ENCODE measurements around the gene DOK6. TPM values are rescaled to one million over a fixed set of nuclear protein-coding genes. Genes with fewer than 3 reads are reported as not detected.

Gene DOK6
- total and polyA plus RNA-seq, 9 of the 15 experiments (the other 6 are each of a cell fraction or from before 2014, with no cell fraction given), result not detected

DNA sequence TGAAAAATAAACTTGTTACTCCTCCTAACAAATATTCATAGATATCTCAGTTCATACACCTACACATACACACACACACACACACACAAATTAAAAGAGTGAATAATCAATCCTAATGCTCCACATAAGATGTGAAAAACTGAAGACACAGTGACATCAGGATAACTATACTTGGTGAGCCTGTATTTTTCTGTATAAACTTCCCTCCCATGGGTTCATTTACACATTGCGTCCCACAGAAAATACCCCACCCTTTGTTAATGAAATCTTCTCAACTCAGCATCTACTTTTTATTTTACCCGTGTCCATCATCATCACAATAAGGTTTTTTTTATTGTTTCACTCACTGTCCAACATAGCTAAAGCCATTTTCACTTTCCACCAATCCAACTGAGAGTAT, 486.6 kb downstream of the DOK6 start:
- Histone ChIP-seq H3K27ac (ENCODE audit: extremely low read depth, low read depth, low read length) (no peak overlapping the region), H3K79me2 (ENCODE audit: control insufficient read depth, insufficient read depth, low read length) (no peaks in the 10 kb centered on the region), H3K4me3 (no peak overlapping the region), H3K9me3 (replicated peaks; ENCODE audit: control insufficient read depth, insufficient read depth, low read depth, low read length) (no peaks in the 10 kb centered on the region), H3K27me3 (ENCODE audit: control insufficient read depth in 2 of 2, insufficient read depth in 2 of 2, low read length in 2 of 2) (no peaks in the 10 kb centered on the region), H3K36me3 (ENCODE audit: control insufficient read depth, insufficient read depth, low read length) (no peaks in the 10 kb centered on the region), H3K4me2 (ENCODE audit: insufficient read depth, low read length) (no peak overlapping the region), H3K4me1 (replicated peaks in 1 of 2; ENCODE audit: control insufficient read depth in 2 of 2, insufficient read depth in 2 of 2, low read length in 2 of 2) (no peaks in the 10 kb centered on the region), H4K20me1 (replicated peaks; ENCODE audit: control insufficient read depth, insufficient read depth, low read length) (no peaks in the 10 kb centered on the region), H3K9me1 (ENCODE audit: control insufficient read depth, insufficient read depth, low read length) (no peaks in the 10 kb centered on the region), H2AFZ (ENCODE audit: low read depth, low read length) (no peak overlapping the region), H3K9ac (ENCODE audit: insufficient read depth in 1 of 2, low read depth in 2 of 2, low read length in 2 of 2) (no peak overlapping the region)
- intact Hi-C loops (cut with micrococcal nuclease) (no loop called here), in situ Hi-C loops (cut with MboI) (no loop called here)
- ChIA-PET POLR2A (no interaction called here), CTCF (ENCODE audit: low intra/inter-chr PET ratio) (no interaction called here)
- DNase-seq (ENCODE audit: extremely low read depth in 1 of 4, low spot score in 3 of 4), result no peak
- WGBS (ENCODE audit: insufficient coverage, low coverage, missing lambda C conversion rate), result 5% methylated on average over 2 of the region's 2 CpGs
- no peak for ATAC-seq
- TF ChIP-seq ZNF24 (IDR thresholded peaks at IDR 0.05) (no peak), KLF16 (IDR thresholded peaks at IDR 0.05) (no peak), PHF20 (IDR thresholded peaks at IDR 0.05; ENCODE audit: partially characterized antibody) (no peak)
- TF ChIP-seq, protein P1, sequence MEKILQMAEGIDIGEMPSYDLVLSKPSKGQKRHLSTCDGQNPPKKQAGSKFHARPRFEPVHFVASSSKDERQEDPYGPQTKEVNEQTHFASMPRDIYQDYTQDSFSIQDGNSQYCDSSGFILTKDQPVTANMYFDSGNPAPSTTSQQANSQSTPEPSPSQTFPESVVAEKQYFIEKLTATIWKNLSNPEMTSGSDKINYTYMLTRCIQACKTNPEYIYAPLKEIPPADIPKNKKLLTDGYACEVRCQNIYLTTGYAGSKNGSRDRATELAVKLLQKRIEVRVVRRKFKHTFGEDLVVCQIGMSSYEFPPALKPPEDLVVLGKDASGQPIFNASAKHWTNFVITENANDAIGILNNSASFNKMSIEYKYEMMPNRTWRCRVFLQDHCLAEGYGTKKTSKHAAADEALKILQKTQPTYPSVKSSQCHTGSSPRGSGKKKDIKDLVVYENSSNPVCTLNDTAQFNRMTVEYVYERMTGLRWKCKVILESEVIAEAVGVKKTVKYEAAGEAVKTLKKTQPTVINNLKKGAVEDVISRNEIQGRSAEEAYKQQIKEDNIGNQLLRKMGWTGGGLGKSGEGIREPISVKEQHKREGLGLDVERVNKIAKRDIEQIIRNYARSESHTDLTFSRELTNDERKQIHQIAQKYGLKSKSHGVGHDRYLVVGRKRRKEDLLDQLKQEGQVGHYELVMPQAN (IDR thresholded peaks at IDR 0.05; ENCODE audit: borderline replicate concordance), result no peak
- FAIRE-seq, result no peak
- no TSS peak for BruUV-seq (replicated peaks)

DNA sequence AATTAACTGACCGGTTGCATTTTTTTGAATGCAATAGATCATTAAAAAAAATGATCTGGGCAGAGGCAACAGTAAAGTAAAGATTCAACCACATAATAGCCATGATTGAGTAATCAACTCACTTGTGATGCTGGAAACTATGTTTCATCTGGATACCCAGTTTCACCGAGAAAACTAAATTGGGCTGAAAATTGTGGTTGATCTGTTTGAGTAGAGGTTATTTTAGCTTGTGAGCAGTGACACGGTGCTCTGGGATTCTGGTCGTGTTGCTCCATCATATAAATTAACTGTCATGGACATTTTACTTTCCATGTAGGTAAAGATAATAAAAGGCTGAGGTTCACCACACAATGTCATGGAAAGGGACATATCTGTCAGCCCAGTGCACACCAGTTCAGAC, 488.3 kb downstream of the DOK6 start:
- no peaks in the 10 kb centered on the region for H3K79me2 ChIP-seq (ENCODE audit: control insufficient read depth, insufficient read depth, low read length)
- no peak overlapping the region for H3K27ac ChIP-seq (ENCODE audit: extremely low read depth, low read depth, low read length)
- H3K4me2 ChIP-seq (ENCODE audit: insufficient read depth, low read length), result no peak overlapping the region
- H3K36me3 ChIP-seq (ENCODE audit: control insufficient read depth, insufficient read depth, low read length), result no peaks in the 10 kb centered on the region
- no peaks in the 10 kb centered on the region for H3K27me3 ChIP-seq (ENCODE audit: control insufficient read depth in 2 of 2, insufficient read depth in 2 of 2, low read length in 2 of 2)
- no peaks in the 10 kb centered on the region for H3K9me3 ChIP-seq (replicated peaks; ENCODE audit: control insufficient read depth, insufficient read depth, low read depth, low read length)
- no peak for FAIRE-seq
- H3K9ac ChIP-seq (ENCODE audit: insufficient read depth in 1 of 2, low read depth in 2 of 2, low read length in 2 of 2), result no peak overlapping the region
- no peaks in the 10 kb centered on the region for H4K20me1 ChIP-seq (replicated peaks; ENCODE audit: control insufficient read depth, insufficient read depth, low read length)
- WGBS (ENCODE audit: insufficient coverage, low coverage, missing lambda C conversion rate), result 10% methylated on average over 4 of the region's 4 CpGs
- H3K4me1 ChIP-seq (replicated peaks in 1 of 2; ENCODE audit: control insufficient read depth in 2 of 2, insufficient read depth in 2 of 2, low read length in 2 of 2), result no peaks in the 10 kb centered on the region
- H3K4me3 ChIP-seq, result no peak overlapping the region
- no peak for ATAC-seq
- POLR2A ChIA-PET, result no interaction called here
- no TSS peak for BruUV-seq (replicated peaks)
- intact Hi-C loops (cut with micrococcal nuclease) (no loop called here), in situ Hi-C loops (cut with MboI) (no loop called here)
- CTCF ChIA-PET (ENCODE audit: low intra/inter-chr PET ratio), result no interaction called here
- H3K9me1 ChIP-seq (ENCODE audit: control insufficient read depth, insufficient read depth, low read length), result no peaks in the 10 kb centered on the region
- no peak for TF ChIP-seq CBFA2T2 (conservative IDR thresholded peaks at IDR 0.05)
- TF ChIP-seq, protein P2, sequence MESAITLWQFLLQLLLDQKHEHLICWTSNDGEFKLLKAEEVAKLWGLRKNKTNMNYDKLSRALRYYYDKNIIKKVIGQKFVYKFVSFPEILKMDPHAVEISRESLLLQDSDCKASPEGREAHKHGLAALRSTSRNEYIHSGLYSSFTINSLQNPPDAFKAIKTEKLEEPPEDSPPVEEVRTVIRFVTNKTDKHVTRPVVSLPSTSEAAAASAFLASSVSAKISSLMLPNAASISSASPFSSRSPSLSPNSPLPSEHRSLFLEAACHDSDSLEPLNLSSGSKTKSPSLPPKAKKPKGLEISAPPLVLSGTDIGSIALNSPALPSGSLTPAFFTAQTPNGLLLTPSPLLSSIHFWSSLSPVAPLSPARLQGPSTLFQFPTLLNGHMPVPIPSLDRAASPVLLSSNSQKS (CRISPR knock-in tag; IDR thresholded peaks at IDR 0.05), result no peak
- DNase-seq (ENCODE audit: extremely low read depth in 1 of 4, low spot score in 3 of 4), result no peak
- H2AFZ ChIP-seq (ENCODE audit: low read depth, low read length), result no peak overlapping the region
